Breast epithelium (tissue), 4 donors: ENCODE data around the gene ZNF891. TPM values are rescaled to one million over a fixed set of nuclear protein-coding genes. Genes with fewer than 3 reads are reported as not detected.

Experiments used
- DNase-seq, 2 donors: peaks; one replicate each; pipeline ENCODE4 v3.0.0-alpha.2; 2019; ENCODE audit warnings: low spot score in 2 of 2
- H3K27ac ChIP-seq, 2 donors: fragments of 200-600 bp; sonication (generic) in 1 of 2; one replicate each; pipeline ENCODE4 v1.5.1; 2016 to 2019; ENCODE audit warnings: mild to moderate bottlenecking in 1 of 2
- H3K27me3 ChIP-seq, 2 donors: fragments of 200-600 bp; sonication (generic) in 1 of 2; one replicate each; pipeline versions ENCODE4 v1.5.1 to v1.6.0; 2017 to 2019; ENCODE audit warnings: control low read depth in 1 of 2, mild to moderate bottlenecking in 1 of 2
- H3K36me3 ChIP-seq: fragments of 200-600 bp; one replicate; pipeline ENCODE4 v1.5.1; 2019
- H3K4me1 ChIP-seq, 2 donors: fragments of 200-600 bp; sonication (generic); one replicate each; pipeline ENCODE4 v1.5.1; 2016 to 2019; ENCODE audit warnings: control low read depth in 1 of 2
- H3K4me3 ChIP-seq, 3 donors: fragments of 200-600 bp; sonication (generic); 1 replicate in 2 of 3; 2 replicates in 1 of 3; pipeline ENCODE4 v1.5.1; 2016 to 2019; ENCODE audit warnings: mild to moderate bottlenecking in 3 of 3, moderate library complexity in 2 of 3
- H3K9me3 ChIP-seq, 2 donors: fragments of 200-600 bp; sonication (generic) in 1 of 2; one replicate each; pipeline ENCODE4 v1.5.1; 2016 to 2019; ENCODE audit warnings: control low read depth in 1 of 2
- POLR2A ChIP-seq: fragments of 450-650 bp; IDR thresholded peaks from one replicate; pipeline ENCODE4 v1.6.1; 2016; ENCODE audit warnings: antibody characterized with exemption, mild to moderate bottlenecking, moderate library complexity
- POLR2AphosphoS5 ChIP-seq, 3 donors: sonication (generic); formaldehyde crosslinking; IDR thresholded peaks; one replicate each; pipeline ENCODE4 v1.6.1; 2017; ENCODE audit warnings: antibody characterized with exemption in 3 of 3
- intact Hi-C: fragments of 100-400 bp; cut with DNase I; formaldehyde crosslinking; loops from one replicate; pipeline ENCODE4 v1.15.1; 2023; ENCODE audit warnings: low total_unique reads
- total RNA-seq, 3 donors: library from RNA; depleted of rRNA; stranded (reverse); fragments of >200 nt; gene quantifications; one replicate each; pipeline ENCODE4 v1.1.0, GENCODE V29; 2016
- TF ChIP-seq, protein P1 (sequence below), 3 donors: fragments of 450-650 bp; IDR thresholded peaks; one replicate each; pipeline ENCODE4 v1.5.1; 2016 to 2017; ENCODE audit warnings: antibody characterized with exemption in 3 of 3, mild to moderate bottlenecking in 3 of 3, moderate library complexity in 3 of 3

ZNF891 gene
- total RNA-seq, 3 donors from 2014 or later, result 2.7 to 5.7 (median 4.6) TPM

DNA sequence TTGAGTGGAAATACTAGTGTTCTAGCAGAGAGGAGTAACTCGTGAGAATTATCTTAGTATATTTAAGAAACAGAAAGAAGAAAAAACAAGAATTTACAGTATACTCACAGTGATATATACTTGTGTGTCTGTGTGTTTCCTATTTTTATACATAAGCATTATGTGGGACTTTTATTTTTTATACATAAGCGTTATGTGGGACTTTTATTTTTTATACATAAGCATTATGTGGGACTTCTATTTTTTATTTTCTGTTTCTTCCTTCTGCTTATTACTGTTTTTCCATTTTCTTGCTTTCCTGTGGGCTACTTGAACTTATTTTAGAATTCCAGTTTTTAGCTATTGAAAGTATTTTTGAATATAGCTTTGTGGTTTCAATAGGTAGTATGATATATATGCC is 56.2 kb downstream of the ZNF891 start:
- Histone ChIP-seq H3K4me3 (no peak overlapping the region), H3K4me1 (no peaks in the 10 kb centered on the region), H3K27me3 (no peaks in the 10 kb centered on the region), H3K36me3 (no peaks in the 10 kb centered on the region), H3K9me3 (peaks cover 83 to 99% of the 10 kb centered on the region in 2 donors), H3K27ac (no peak overlapping the region)
- intact Hi-C loops, result no loop called here
- no peak for TF ChIP-seq POLR2AphosphoS5 (IDR thresholded peaks at IDR 0.05)
- TF ChIP-seq, protein P1, sequence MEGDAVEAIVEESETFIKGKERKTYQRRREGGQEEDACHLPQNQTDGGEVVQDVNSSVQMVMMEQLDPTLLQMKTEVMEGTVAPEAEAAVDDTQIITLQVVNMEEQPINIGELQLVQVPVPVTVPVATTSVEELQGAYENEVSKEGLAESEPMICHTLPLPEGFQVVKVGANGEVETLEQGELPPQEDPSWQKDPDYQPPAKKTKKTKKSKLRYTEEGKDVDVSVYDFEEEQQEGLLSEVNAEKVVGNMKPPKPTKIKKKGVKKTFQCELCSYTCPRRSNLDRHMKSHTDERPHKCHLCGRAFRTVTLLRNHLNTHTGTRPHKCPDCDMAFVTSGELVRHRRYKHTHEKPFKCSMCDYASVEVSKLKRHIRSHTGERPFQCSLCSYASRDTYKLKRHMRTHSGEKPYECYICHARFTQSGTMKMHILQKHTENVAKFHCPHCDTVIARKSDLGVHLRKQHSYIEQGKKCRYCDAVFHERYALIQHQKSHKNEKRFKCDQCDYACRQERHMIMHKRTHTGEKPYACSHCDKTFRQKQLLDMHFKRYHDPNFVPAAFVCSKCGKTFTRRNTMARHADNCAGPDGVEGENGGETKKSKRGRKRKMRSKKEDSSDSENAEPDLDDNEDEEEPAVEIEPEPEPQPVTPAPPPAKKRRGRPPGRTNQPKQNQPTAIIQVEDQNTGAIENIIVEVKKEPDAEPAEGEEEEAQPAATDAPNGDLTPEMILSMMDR (IDR thresholded peaks at IDR 0.05), result no peak
- no peak for TF ChIP-seq POLR2A
- DNase-seq, result no peak

DNA sequence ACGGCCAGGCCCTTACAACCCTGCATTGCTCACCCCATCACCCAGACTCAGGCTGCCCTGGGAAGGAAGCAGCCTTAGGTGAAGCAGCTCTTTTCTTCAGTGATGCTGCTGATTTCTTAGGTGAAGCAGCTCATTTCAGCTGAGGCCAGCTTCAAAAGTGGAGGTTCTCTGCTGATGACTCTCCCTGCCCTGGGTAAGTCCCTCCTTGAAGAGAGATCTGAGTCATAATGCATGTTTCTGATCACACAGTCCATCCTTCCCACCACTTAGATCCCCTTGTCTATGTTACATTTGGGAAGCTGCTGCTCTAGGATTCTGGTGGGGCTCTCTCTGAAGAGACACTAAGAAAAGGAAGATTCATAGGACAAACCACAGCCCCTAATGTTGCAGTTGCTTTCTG is 66.5 kb downstream of the ZNF891 start:
- Histone ChIP-seq H3K27me3 (no peaks in the 10 kb centered on the region), H3K27ac (no peak overlapping the region), H3K9me3 (peaks cover 97 to 99% of the 10 kb centered on the region in 2 donors), H3K4me3 (peak overlapping the region in 1 of 3 donors; percentile 21), H3K36me3 (no peaks in the 10 kb centered on the region), H3K4me1 (no peaks in the 10 kb centered on the region)
- TF ChIP-seq, protein P1 (IDR thresholded peaks at IDR 0.05), result no peak
- no peak for TF ChIP-seq POLR2A
- no peak for TF ChIP-seq POLR2AphosphoS5 (IDR thresholded peaks at IDR 0.05)
- DNase-seq, result no peak
- intact Hi-C loops, result no loop called here

DNA sequence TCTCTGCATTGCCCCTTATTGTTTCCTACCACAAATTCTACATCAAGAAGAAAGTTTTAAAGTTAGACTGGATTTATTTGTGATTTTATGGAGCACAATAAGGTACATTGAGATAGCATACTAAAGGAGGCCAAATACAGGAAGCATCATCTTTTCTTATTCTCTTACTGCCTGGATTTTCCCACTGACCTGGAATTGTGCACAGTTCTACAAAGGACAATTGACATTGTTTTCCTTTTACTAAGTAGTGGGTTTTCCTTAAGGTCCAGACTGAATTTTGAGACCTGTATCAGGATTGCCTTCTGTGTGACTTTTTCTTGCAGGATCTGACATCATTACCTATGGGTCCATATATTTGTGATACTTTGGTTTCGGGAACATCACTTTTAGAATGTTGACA is 68.1 kb downstream of the ZNF891 start:
- peaks cover 97 to 99% of the 10 kb centered on the region in 2 donors for H3K9me3 ChIP-seq

DNA sequence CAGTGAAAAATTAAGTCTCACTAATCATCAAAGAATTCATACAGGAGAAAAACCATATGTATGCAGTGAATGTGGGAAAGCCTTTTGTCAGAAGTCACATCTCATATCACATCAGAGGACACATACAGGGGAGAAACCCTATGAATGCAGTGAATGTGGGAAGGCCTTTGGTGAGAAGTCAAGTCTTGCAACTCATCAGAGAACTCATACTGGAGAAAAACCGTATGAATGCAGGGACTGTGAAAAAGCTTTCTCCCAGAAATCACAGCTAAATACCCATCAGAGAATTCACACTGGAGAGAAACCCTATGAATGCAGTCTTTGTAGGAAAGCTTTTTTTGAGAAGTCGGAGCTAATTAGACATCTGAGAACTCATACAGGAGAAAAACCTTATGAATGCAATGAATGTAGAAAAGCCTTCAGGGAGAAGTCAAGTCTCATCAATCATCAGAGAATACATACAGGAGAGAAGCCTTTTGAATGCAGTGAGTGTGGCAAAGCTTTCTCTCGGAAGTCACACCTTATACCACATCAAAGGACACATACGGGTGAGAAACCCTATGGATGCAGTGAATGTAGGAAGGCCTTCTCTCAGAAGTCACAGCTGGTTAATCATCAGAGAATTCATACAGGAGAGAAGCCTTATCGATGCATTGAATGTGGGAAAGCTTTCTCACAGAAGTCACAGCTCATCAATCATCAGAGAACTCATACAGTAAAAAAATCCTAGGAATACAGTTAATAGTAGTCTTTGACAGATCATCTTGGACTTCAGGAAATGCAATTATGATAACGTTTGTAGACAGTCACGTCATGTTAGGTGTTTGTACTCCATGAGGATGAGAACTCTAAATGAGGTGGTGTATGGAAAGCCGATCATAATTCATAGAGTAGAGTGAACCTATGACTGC is 71.6 kb downstream of the ZNF891 start:
- no peaks in the 10 kb centered on the region for H3K27me3 ChIP-seq
- peaks cover 29% of the 10 kb centered on the region for H3K36me3 ChIP-seq
- DNase-seq, result no peak
- H3K4me1 ChIP-seq, result no peaks in the 10 kb centered on the region
- H3K27ac ChIP-seq, result no peak overlapping the region
- TF ChIP-seq, protein P1 (IDR thresholded peaks at IDR 0.05), result no peak
- no peak for TF ChIP-seq POLR2AphosphoS5 (IDR thresholded peaks at IDR 0.05)
- TF ChIP-seq POLR2A, result no peak
- H3K9me3 ChIP-seq, result peaks cover 88 to 99% of the 10 kb centered on the region in 2 donors
- intact Hi-C loops, result no loop called here
- H3K4me3 ChIP-seq, result no peak overlapping the region

More for the DNA sequence above, 68.1 kb downstream of the ZNF891 start:
- intact Hi-C loops, result no loop called here
- Histone ChIP-seq H3K4me3 (no peak overlapping the region), H3K4me1 (no peaks in the 10 kb centered on the region), H3K36me3 (peaks cover 11% of the 10 kb centered on the region), H3K27me3 (no peaks in the 10 kb centered on the region), H3K27ac (no peak overlapping the region)
- TF ChIP-seq POLR2AphosphoS5 (IDR thresholded peaks at IDR 0.05) (no peak), POLR2A (no peak)
- TF ChIP-seq, protein P1 (IDR thresholded peaks at IDR 0.05), result no peak
- no peak for DNase-seq

DNA sequence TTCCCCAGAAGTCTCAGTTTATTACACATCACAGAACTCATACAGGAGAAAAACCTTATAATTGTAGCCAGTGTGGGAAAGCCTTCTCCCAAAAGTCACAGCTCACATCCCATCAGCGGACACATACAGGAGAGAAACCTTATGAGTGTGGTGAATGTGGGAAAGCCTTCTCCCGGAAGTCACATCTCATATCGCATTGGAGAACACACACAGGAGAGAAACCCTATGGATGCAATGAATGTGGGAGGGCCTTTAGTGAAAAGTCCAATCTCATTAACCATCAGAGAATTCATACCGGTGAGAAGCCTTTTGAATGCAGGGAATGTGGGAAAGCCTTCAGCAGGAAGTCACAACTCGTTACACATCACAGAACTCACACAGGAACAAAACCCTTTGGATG is 72.6 kb downstream of the ZNF891 start:
- Histone ChIP-seq H3K36me3 (peaks cover 36% of the 10 kb centered on the region), H3K27ac (no peak overlapping the region), H3K27me3 (no peaks in the 10 kb centered on the region), H3K4me1 (no peaks in the 10 kb centered on the region), H3K4me3 (peak overlapping the region in 1 of 3 donors; percentile 21), H3K9me3 (peaks cover 87 to 99% of the 10 kb centered on the region in 2 donors)
- DNase-seq, result no peak
- intact Hi-C loops, result no loop called here
- TF ChIP-seq, protein P1 (IDR thresholded peaks at IDR 0.05), result no peak
- TF ChIP-seq POLR2A (no peak), POLR2AphosphoS5 (IDR thresholded peaks at IDR 0.05) (no peak)
